Ovary (tissue), 3 donors: ENCODE data around the gene CD2.

Experiments used
- CTCF ChIP-seq, 3 donors: fragments of 450-650 bp in 2 of 3; fragments of 200-600 bp in 1 of 3; IDR thresholded peaks; one replicate each; pipeline versions ENCODE4 v1.5.1 to v1.8.0; 2016 to 2022; ENCODE audit warnings: antibody characterized with exemption in 3 of 3, mild to moderate bottlenecking in 1 of 3
- POLR2A ChIP-seq: fragments of 450-650 bp; IDR thresholded peaks from one replicate; pipeline ENCODE4 v1.6.1; 2017; ENCODE audit warnings: antibody characterized with exemption, mild to moderate bottlenecking, moderate library complexity
- donor health status: DM: no; HTN: no; CAD: no.

GRCh38 chr1:116808848-116809508 lies 54.7 kb downstream of the CD2 start:
- no peak for TF ChIP-seq CTCF (IDR thresholded peaks at IDR 0.05)
- no peak for TF ChIP-seq POLR2A
